Measurements from ENCODE around the gene RGL2.

GRCh38 chr6:33295621-33296369 lies 2.9 kb downstream of the RGL2 start:
- no peak for TF ChIP-seq CEBPB (IDR thresholded peaks at IDR 0.05; ENCODE audit: borderline replicate concordance in 1 of 2, low read depth in 2 of 2, low read length in 2 of 2)
- TF ChIP-seq CHD1 (IDR thresholded peaks at IDR 0.05; ENCODE audit: low read depth, low read length), result no peak
- TF ChIP-seq TCF12 (IDR thresholded peaks at IDR 0.05; ENCODE audit: low read depth, low read length), result no peak
- TF ChIP-seq CREB1 (IDR thresholded peaks at IDR 0.05; ENCODE audit: low read depth), result no peak
- no peak for TF ChIP-seq TAF1 (IDR thresholded peaks at IDR 0.05; ENCODE audit: borderline replicate concordance, low read depth, low read length)
- no peak for TF ChIP-seq CTCF (IDR thresholded peaks at IDR 0.05 in 2 of 3, conservative IDR thresholded peaks at IDR 0.05 in 1 of 3; ENCODE audit: control insufficient read depth in 2 of 3, extremely low read depth in 1 of 3, insufficient read depth in 1 of 3, low read depth in 3 of 3, low read length in 3 of 3)
- TF ChIP-seq BCL11A (IDR thresholded peaks at IDR 0.05; ENCODE audit: low read depth, low read length), result no peak
- no peak for TF ChIP-seq POLR2AphosphoS5 (IDR thresholded peaks at IDR 0.05; ENCODE audit: low read length)
